HG03469 (cell line): ENCODE data around the gene CDR2L.

ENCODE experiments used
- ATAC-seq: cut with Tn5 transposase; IDR thresholded peaks from one replicate; pipeline ENCODE4 v1.9.1; 2021; ENCODE audit warnings: mild to moderate bottlenecking, moderate library complexity, moderate number of reproducible peaks; ENCODE audit not compliant: unreplicated experiment

The CDR2L gene

DNA sequence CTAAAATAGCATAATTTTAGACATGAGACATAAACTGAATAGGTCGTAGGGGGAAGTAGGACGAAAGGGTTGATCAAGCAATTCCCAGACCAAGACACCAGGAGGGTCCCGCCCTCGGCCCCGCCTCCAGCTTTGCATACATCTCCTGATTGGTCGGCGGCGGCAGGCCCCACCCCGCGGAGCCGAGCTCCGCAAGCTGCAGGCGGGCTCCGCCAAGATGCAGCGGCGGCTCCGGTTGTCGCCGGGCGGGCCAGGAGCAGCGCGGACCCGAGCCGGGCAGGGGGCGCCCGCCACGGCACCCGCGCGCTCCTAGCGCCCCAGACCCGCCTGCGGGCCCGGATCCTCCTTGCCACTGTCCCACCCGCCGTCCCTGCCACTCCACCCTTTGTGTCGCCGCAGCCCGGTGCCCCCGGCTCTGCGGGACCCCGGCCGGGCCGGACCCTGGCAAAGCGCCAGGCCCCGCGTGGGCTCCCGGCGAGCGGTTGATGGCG, at the start of gene CDR2L:
CDR2L (plus strand) TSS at position 215 of the 491 bp plus-strand sequence. CDS start 412 bp downstream, outside the sequence.
- peak; percentile 88 for ATAC-seq

DNA sequence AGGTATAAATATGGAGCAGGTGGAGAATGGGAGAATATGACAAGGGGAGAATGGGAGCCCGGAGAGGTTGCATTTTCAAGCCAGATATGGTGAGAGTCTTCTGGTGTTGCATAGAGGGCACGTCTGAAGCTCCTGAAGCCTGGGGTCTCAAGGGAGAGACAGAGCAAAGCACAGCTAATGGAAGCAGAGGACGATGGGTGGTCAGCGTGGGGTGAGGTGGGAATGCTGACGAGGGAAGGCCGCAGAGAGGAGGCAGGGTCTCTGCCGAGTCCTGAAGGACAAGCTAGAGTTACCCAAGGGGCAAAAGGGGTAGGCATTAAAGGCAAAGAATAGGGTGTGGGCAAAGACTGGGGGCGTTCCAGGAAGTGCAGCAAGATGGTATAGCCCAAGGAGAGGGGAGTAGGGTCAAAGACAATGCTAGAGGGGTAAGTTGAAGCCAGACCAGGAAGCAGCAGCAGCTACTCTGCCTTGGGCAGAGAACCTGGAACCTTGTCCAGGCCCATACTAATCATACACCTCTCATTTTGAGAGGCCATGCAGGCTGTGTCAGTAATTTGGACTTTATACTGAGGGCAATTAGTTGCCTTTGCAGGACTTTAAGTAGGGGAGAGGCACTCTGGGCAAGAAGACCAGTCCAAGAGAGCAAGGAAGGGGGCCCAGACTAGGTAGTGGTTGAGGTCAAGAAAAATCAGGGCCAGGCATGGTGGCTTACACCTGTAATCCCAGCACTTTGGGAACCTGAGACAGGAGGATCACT, 49.1 kb upstream of the CDR2L start:
- ATAC-seq, result no peak

DNA sequence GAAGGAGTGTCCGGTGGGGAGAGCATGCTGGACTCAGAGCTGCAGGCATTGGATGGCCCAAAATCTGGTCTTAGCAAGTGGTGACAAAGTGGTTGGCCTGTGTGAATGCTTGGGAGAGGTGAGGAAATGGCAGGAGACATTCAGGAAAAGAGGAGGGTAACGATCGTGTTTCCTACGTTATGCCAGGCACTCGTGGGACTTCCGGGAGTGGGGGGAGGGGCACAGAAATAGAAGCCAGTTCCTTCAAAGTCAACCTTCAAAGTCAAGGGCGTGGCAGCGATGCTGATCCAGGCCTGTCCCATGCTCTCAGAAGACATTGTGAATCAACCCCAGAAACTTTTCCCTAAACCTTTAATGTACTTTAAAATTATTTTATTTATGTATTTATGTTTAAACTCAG, 47.9 kb upstream of the CDR2L start:
- ATAC-seq, result no peak

DNA sequence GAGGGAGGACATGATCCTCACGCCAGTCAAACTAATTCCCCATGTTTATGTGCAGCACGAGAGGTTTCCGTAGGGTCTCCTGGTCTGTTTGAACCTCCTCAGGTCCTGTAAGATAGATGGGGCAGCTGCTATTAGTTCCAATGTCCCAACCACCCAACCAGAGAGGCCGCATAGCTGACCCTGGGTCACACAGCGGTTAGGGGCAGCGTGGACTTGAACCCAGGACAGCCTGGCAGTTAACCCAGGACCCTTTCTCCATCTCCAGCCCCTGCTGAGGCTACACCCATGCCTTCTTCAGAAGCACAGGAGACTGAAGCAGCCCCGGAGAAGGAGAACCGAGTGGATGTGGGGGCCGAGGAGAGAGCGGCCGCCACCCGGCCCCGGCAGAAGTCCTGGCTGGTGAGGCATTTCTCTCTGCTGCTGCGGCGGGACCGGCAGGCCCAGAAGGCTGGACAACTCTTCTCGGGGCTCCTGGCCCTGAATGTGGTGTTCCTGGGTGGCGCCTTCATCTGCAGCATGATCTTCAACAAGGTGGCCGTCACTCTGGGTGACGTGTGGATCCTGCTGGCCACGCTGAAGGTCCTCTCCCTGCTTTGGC, 46.2 kb upstream of the CDR2L start:
- no peak for ATAC-seq

GRCh38 chr17:74943808-74944522, 43.5 kb upstream of the CDR2L start:
- ATAC-seq, result no peak

DNA sequence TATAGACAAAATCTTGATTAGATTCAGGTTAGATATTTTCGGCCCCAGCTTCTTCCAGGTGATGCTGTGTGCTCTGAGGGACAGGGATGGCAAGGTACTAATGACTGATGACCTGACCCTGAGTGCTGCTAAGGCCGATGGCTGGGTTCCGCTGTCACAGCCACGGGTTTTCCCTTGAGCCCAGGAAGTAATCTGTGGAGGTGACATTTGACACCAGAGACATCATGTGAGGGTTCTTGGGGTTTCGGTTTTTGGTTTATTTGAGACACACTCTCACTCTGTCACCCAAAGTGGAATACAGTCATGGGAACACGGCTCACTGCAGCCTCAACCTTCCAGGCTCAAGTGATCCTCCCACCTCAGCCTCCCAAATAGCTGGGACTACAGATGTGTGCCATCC, 41.9 kb upstream of the CDR2L start:
- no peak for ATAC-seq

- ATAC-seq, result no peak
These were observed 40.8 kb upstream of the CDR2L start for GRCh38 chr17:74946641-74947040.

- ATAC-seq, result no peak
These were observed 40.2 kb upstream of the CDR2L start for GRCh38 chr17:74947041-74947754.

DNA sequence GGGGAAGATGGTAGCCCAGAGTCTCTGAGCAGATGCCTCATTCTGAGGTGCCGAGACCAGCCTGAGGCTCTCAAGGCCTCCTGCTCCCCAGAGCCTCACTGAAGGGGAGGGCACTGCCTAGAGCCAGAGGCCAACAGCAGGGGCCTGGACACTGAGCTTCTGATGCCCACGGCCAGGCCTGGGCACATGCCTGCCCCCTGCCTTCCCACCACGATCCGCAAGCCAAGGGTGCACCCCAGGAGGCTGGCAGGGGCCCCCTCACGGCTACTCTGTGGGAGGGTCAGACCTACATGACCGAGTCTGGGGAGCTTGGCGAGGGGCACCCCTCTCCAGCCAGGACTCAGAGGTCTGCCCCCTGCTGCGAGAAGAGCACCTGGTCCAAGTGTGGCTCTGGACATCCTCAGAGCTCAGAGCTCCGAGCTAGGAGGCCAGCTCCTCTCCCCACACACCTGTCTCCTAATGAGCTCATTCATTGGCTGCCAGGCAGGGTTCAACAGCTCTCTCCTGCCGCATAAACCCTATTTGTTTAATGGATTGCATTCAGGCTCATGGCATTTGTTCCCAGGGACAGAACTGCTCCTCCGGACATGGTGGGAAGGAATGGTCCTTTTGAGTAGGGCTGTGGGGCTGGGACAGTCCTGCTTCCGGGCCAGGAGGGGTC, 37.8 kb upstream of the CDR2L start:
- ATAC-seq, result no peak

DNA sequence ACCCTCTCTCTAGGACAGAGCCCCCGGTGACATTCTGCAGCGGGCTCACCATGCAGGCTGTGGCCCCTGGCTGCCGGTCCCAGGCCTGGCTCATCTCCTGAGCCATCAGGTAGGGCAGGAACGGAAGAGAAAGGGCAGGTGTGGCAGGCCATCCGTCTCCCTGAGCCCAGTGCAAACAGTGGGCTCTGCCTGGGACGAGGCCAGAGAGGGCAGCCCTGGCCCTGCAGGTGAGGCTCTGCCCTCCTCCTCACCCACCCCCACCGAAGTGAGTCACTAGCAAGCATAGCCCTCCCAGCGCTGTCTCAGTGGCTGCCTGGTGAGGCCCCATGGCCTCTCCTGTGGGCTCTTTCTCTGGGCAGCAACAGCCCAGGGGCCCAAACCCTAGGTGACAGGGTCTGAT, 37.2 kb upstream of the CDR2L start:
- ATAC-seq, result no peak

GRCh38 chr17:74951065-74951464, 36.4 kb upstream of the CDR2L start:
- no peak for ATAC-seq

DNA sequence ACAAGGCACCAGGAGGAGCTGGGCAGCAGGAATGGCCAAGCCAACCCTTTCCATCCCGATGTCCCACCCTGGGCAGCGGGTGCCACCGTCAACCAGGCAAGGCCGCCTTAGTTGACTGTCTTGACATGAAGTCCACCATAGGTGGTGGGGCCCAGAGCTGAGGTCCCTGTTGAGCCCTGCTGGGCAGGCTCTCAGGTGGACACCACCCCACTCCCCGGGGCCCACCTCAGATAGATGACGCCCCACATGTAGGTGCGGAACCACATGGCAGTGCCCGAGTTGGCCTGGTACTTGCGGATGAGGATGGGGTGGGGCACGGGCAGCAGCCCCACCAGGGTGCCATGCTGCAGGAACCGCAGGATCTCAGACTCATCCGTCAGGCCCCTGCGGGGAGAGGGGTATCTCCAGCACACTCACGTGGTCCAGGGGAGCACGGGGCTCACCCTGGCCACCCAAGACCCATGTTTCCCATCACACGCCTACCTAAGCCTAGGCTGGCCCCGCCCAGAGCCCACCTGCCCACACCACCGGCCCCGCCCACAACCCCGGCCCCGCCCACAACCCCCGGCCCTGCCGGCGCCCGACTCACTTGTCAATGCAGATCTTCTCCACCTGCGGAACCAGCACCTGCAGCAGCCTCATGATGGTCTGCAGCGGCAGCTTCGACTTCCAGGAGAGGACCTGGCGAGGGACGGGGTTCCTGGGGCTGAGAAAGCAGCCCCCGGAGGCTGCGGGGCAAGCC, 35.6 kb upstream of the CDR2L start:
- ATAC-seq, result no peak

DNA sequence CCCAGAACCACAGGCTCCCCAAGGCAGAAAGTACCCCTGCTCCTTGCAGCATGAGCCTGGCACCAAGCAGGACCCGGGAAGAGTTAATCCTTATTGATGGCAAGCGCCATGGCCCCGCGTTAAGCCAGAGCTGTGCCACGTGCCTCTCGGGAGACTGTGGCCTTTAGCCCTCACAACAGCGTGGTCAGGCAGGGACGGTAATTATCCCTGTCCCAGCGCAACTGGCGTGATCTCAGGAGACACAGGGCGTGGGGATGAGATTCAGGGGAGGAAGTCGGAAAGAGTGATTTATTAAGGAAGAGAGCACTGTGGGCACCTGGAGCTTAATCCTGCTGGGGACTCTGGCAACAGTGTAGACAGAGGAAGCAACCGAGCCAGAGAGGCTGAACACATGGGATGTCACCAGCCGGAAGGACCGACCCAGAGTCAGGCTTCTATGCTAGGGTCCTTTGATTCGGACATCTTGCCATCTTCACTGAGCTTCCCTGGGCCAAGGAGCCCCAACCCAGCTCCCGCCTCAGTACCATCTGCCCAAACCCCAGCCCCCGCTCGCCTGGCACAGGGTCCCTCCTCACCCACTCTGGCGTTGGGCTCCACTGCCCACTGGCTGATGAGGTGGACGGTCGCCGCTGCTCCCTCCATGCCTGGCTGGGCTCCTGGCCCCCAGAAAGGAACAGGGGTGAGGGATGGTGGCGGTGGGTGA, 34.9 kb upstream of the CDR2L start:
- ATAC-seq, result no peak

GRCh38 chr17:74953134-74953687, 34.2 kb upstream of the CDR2L start:
- ATAC-seq, result no peak

- ATAC-seq, result no peak
These were observed 33.3 kb upstream of the CDR2L start for GRCh38 chr17:74954115-74954514.

DNA sequence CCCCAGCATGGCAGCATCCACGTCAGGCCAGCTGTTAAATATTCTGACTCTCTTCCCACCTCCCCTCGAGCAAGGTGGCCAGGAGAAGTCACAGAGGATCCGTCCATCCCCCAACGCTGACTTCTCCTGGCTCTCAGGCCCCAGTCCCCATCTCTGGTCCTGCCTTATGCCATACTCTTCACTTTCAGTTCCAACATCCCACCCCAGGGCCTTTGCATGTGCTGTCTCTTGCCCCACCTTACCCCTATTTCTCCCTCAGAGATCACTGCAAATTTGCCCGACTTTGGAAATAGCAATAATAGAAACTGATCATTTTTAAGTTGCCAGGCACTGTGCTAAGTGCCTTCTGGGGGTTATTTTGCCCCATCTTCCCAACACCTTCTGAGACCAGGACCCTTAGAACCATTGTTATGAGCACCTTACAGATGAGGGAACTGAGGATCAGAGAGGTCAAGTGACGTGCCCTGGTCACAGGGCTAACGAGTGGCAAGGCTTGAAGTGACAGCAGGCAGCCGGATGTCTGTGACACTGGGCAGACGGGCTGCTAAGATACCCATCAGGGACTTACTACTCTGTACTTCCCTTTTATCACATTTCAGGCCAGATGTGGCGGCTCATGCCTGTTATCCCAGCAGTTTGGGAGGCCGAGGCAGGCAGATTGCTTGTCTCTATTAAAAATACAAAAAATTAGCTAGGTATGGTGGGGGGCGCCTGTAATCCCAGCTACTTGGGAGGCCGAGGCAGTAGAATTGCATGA, 32.6 kb upstream of the CDR2L start:
- no peak for ATAC-seq

DNA sequence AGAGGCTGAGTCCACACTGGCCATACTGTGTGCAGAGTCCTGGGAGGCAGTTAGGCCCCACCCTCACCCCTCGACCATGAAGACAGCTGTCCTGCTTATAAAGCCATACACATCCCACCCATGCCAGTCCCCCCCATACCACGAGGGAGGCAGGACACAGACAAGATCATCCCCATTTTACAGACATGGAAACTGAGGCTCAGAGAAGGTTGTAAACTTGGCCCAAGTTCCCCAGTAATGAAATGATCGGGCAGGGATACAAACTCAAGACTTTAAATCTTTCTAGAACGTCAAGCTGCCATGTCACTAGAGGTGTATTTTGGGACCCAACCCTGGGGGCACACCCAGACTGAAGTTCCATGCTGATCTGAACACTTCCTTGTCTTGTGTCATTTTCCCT, 31.3 kb upstream of the CDR2L start:
- ATAC-seq, result no peak
